IPS-NIHi11 (cell line): ENCODE results near the gene CATSPERD.
A peak's percentile ranks its signal among the peaks of the same experiment; 100 is the strongest.
"Not testable (repeated sequence)": the region's sequence is repeated elsewhere in the genome, so short reads cannot be mapped to it uniquely, and the experiment has no call there.

Experiments
- DNase-seq: peaks from one replicate; pipeline ENCODE4 v3.0.0; 2012; ENCODE audit warnings: mixed read lengths, low spot score

CATSPERD gene

GRCh38 chr19:5686647-5687359, 33.6 kb upstream of the CATSPERD start:
- DNase-seq, result peak; percentile 94

GRCh38 chr19:5687360-5688198, 32.9 kb upstream of the CATSPERD start:
- peak; percentile 3 for DNase-seq

- not testable (repeated sequence) for DNase-seq
Observed at GRCh38 chr19:5688262-5688881, 32.1 kb upstream of the CATSPERD start.

GRCh38 chr19:5690125-5690954, 30.1 kb upstream of the CATSPERD start, which contains the start of gene RPL36:
RPL36 (plus strand) TSS chr19:5690295; CDS start chr19:5690508, 213 bp downstream.
- DNase-seq, result peak; percentile 92

GRCh38 chr19:5690955-5691821, 29.2 kb upstream of the CATSPERD start:
- no peak for DNase-seq

GRCh38 chr19:5691822-5692722, 28.4 kb upstream of the CATSPERD start:
- DNase-seq, result peak; percentile 6

GRCh38 chr19:5692723-5693194, 27.7 kb upstream of the CATSPERD start:
- peak; percentile 3 for DNase-seq

- no peak for DNase-seq
Observed at GRCh38 chr19:5693195-5694166, 27.0 kb upstream of the CATSPERD start.

- DNase-seq, result peak; percentile 5
Observed at GRCh38 chr19:5694167-5694955, 26.1 kb upstream of the CATSPERD start.

- no peak for DNase-seq
Observed at GRCh38 chr19:5694956-5695648, 25.3 kb upstream of the CATSPERD start.

GRCh38 chr19:5695649-5696195, 24.7 kb upstream of the CATSPERD start:
- DNase-seq, result peak; percentile 29

- DNase-seq, result peak; percentile 7
Observed at GRCh38 chr19:5696196-5697021, 24.0 kb upstream of the CATSPERD start.

- DNase-seq, result peak; percentile 17
Observed at GRCh38 chr19:5697022-5697889, 23.2 kb upstream of the CATSPERD start.

- DNase-seq, result peak; percentile 37
Observed at GRCh38 chr19:5697890-5698634, 22.4 kb upstream of the CATSPERD start.
